ENCODE results near the gene HEXA.

The HEXA gene

GRCh38 chr15:72319985-72320671, 55.7 kb downstream of the HEXA start, which contains the start of gene CELF6:
CELF6 (minus strand) TSS chr15:72320157; CDS start chr15:72319874, 283 bp downstream.
- H3K4me3 ChIP-seq (ENCODE audit: insufficient read length, low read depth) = peak within 1 kb of the TSS; percentile 86
- peaks cover 47% of the 10 kb centered on the region for H3K27me3 ChIP-seq (ENCODE audit: insufficient read depth, insufficient read length)
- H3K36me3 ChIP-seq (ENCODE audit: insufficient read depth, insufficient read length, low read length) = no peaks in the 10 kb centered on the region
- no peaks in the 10 kb centered on the region for H3K4me1 ChIP-seq (ENCODE audit: insufficient read depth, insufficient read length)
- peaks cover 4% of the 10 kb centered on the region; the same call in 1 of the 2 replicates for H3K9me3 ChIP-seq (ENCODE audit: insufficient read depth, low read length)
- DNase-seq (ENCODE audit: low read depth, low spot score) = peak; percentile 89
- peak within 1 kb of the TSS; percentile 72 for H3K9ac ChIP-seq (ENCODE audit: insufficient read length, low read depth)
- TF ChIP-seq YY1 (IDR thresholded peaks at IDR 0.05; ENCODE audit: insufficient read depth, insufficient read length) (no peak), ZNF274 (IDR thresholded peaks at IDR 0.05; ENCODE audit: low read depth, low read length) (no peak), SUZ12 (IDR thresholded peaks at IDR 0.05; ENCODE audit: extremely low read depth, insufficient read depth, insufficient read length) (no peak)

- Histone ChIP-seq H3K4me3 (ENCODE audit: insufficient read length, low read depth) (no peak overlapping the region), H3K9me3 (ENCODE audit: insufficient read depth, low read length) (peaks cover 4% of the 10 kb centered on the region; the same call in 1 of the 2 replicates), H3K36me3 (ENCODE audit: insufficient read depth, insufficient read length, low read length) (no peaks in the 10 kb centered on the region), H3K4me1 (ENCODE audit: insufficient read depth, insufficient read length) (no peaks in the 10 kb centered on the region), H3K27me3 (ENCODE audit: insufficient read depth, insufficient read length) (peaks cover 48% of the 10 kb centered on the region), H3K9ac (ENCODE audit: insufficient read length, low read depth) (no peak overlapping the region)
- TF ChIP-seq YY1 (IDR thresholded peaks at IDR 0.05; ENCODE audit: insufficient read depth, insufficient read length) (no peak), ZNF274 (IDR thresholded peaks at IDR 0.05; ENCODE audit: low read depth, low read length) (no peak), SUZ12 (IDR thresholded peaks at IDR 0.05; ENCODE audit: extremely low read depth, insufficient read depth, insufficient read length) (no peak)
- DNase-seq (ENCODE audit: low read depth, low spot score) = peak; percentile 74
These were observed 56.3 kb downstream of the HEXA start for GRCh38 chr15:72319360-72319984.

- no peak overlapping the region for H3K9ac ChIP-seq (ENCODE audit: insufficient read length, low read depth)
- no peaks in the 10 kb centered on the region for H3K4me1 ChIP-seq (ENCODE audit: insufficient read depth, insufficient read length)
- H3K4me3 ChIP-seq (ENCODE audit: insufficient read length, low read depth) = no peak overlapping the region
- no peaks in the 10 kb centered on the region for H3K9me3 ChIP-seq (ENCODE audit: insufficient read depth, low read length)
- no peaks in the 10 kb centered on the region for H3K36me3 ChIP-seq (ENCODE audit: insufficient read depth, insufficient read length, low read length)
- H3K27me3 ChIP-seq (ENCODE audit: insufficient read depth, insufficient read length) = peaks cover 48% of the 10 kb centered on the region
- TF ChIP-seq ZNF274 (IDR thresholded peaks at IDR 0.05; ENCODE audit: low read depth, low read length) = no peak
- no peak for TF ChIP-seq YY1 (IDR thresholded peaks at IDR 0.05; ENCODE audit: insufficient read depth, insufficient read length)
- TF ChIP-seq SUZ12 (IDR thresholded peaks at IDR 0.05; ENCODE audit: extremely low read depth, insufficient read depth, insufficient read length) = no peak
- DNase-seq (ENCODE audit: low read depth, low spot score) = no peak
These were observed 57.3 kb downstream of the HEXA start for GRCh38 chr15:72318408-72318942.

GRCh38 chr15:72315706-72316370, 60.0 kb downstream of the HEXA start:
- H3K27me3 ChIP-seq (ENCODE audit: insufficient read depth, insufficient read length) = peaks cover 48% of the 10 kb centered on the region
- no peak for DNase-seq (ENCODE audit: low read depth, low spot score)
- no peak overlapping the region for H3K4me3 ChIP-seq (ENCODE audit: insufficient read length, low read depth)
- no peaks in the 10 kb centered on the region for H3K36me3 ChIP-seq (ENCODE audit: insufficient read depth, insufficient read length, low read length)
- TF ChIP-seq SUZ12 (IDR thresholded peaks at IDR 0.05; ENCODE audit: extremely low read depth, insufficient read depth, insufficient read length) = no peak
- no peak for TF ChIP-seq ZNF274 (IDR thresholded peaks at IDR 0.05; ENCODE audit: low read depth, low read length)
- no peak for TF ChIP-seq YY1 (IDR thresholded peaks at IDR 0.05; ENCODE audit: insufficient read depth, insufficient read length)
- H3K9ac ChIP-seq (ENCODE audit: insufficient read length, low read depth) = no peak overlapping the region
- no peaks in the 10 kb centered on the region for H3K4me1 ChIP-seq (ENCODE audit: insufficient read depth, insufficient read length)
- no peaks in the 10 kb centered on the region for H3K9me3 ChIP-seq (ENCODE audit: insufficient read depth, low read length)

GRCh38 chr15:72313881-72314280, 61.9 kb downstream of the HEXA start:
- Histone ChIP-seq H3K4me3 (ENCODE audit: insufficient read length, low read depth) (no peak overlapping the region), H3K27me3 (ENCODE audit: insufficient read depth, insufficient read length) (peaks cover 38% of the 10 kb centered on the region), H3K9ac (ENCODE audit: insufficient read length, low read depth) (no peak overlapping the region), H3K9me3 (ENCODE audit: insufficient read depth, low read length) (no peaks in the 10 kb centered on the region), H3K36me3 (ENCODE audit: insufficient read depth, insufficient read length, low read length) (no peaks in the 10 kb centered on the region), H3K4me1 (ENCODE audit: insufficient read depth, insufficient read length) (no peaks in the 10 kb centered on the region)
- DNase-seq (ENCODE audit: low read depth, low spot score) = no peak
- TF ChIP-seq YY1 (IDR thresholded peaks at IDR 0.05; ENCODE audit: insufficient read depth, insufficient read length) (no peak), SUZ12 (IDR thresholded peaks at IDR 0.05; ENCODE audit: extremely low read depth, insufficient read depth, insufficient read length) (no peak)

GRCh38 chr15:72313448-72313840, 62.4 kb downstream of the HEXA start:
- H3K36me3 ChIP-seq (ENCODE audit: insufficient read depth, insufficient read length, low read length) = no peaks in the 10 kb centered on the region
- no peaks in the 10 kb centered on the region for H3K4me1 ChIP-seq (ENCODE audit: insufficient read depth, insufficient read length)
- no peaks in the 10 kb centered on the region for H3K9me3 ChIP-seq (ENCODE audit: insufficient read depth, low read length)
- H3K9ac ChIP-seq (ENCODE audit: insufficient read length, low read depth) = no peak overlapping the region
- peaks cover 34% of the 10 kb centered on the region for H3K27me3 ChIP-seq (ENCODE audit: insufficient read depth, insufficient read length)
- H3K4me3 ChIP-seq (ENCODE audit: insufficient read length, low read depth) = no peak overlapping the region
- DNase-seq (ENCODE audit: low read depth, low spot score) = no peak
- TF ChIP-seq YY1 (IDR thresholded peaks at IDR 0.05; ENCODE audit: insufficient read depth, insufficient read length) (no peak), SUZ12 (IDR thresholded peaks at IDR 0.05; ENCODE audit: extremely low read depth, insufficient read depth, insufficient read length) (no peak), ZNF274 (IDR thresholded peaks at IDR 0.05; ENCODE audit: low read depth, low read length) (no peak)

Measured in NT2/D1 (cell line).